WI38 (cell line): ENCODE results near the gene IL21R.
"Not testable (repeated sequence)": the region's sequence is repeated elsewhere in the genome, so short reads cannot be mapped to it uniquely, and the experiment has no call there.

Experiments
- H3K4me3 ChIP-seq: 2 replicates; pipeline ENCODE4 v1.5.1; 2011; ENCODE audit warnings: low read depth, mild to moderate bottlenecking, control low read depth, low read length
- TF ChIP-seq, protein P1 (sequence below): IDR thresholded peaks from 2 replicates; pipeline ENCODE4 v1.5.1; 2012; ENCODE audit warnings: low read depth, mild to moderate bottlenecking, control low read depth, low read length

IL21R gene

DNA sequence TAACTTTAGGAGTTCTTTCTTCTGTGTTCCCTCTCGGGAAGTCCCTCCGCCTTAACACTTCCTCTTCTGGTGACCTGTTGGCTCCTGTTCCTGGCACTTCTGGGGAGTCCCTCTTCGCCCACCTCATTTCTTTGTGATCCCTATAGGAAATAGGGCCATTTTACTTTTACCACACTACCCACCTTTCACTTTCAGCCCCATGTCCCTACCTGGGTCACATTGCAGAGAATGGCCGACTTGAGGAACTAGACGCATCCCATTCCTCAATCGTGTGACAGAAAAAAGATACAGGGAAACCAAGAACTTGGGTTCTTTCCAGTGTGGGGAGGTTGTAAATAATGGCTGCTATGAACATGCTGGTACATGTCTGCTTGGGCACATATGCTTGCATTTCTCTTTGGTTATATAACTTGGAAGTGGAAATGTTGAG lies 6.6 kb downstream of the IL21R start:
- TF ChIP-seq, protein P1, sequence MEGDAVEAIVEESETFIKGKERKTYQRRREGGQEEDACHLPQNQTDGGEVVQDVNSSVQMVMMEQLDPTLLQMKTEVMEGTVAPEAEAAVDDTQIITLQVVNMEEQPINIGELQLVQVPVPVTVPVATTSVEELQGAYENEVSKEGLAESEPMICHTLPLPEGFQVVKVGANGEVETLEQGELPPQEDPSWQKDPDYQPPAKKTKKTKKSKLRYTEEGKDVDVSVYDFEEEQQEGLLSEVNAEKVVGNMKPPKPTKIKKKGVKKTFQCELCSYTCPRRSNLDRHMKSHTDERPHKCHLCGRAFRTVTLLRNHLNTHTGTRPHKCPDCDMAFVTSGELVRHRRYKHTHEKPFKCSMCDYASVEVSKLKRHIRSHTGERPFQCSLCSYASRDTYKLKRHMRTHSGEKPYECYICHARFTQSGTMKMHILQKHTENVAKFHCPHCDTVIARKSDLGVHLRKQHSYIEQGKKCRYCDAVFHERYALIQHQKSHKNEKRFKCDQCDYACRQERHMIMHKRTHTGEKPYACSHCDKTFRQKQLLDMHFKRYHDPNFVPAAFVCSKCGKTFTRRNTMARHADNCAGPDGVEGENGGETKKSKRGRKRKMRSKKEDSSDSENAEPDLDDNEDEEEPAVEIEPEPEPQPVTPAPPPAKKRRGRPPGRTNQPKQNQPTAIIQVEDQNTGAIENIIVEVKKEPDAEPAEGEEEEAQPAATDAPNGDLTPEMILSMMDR: no peak
- H3K4me3 ChIP-seq: no peak overlapping the region

DNA sequence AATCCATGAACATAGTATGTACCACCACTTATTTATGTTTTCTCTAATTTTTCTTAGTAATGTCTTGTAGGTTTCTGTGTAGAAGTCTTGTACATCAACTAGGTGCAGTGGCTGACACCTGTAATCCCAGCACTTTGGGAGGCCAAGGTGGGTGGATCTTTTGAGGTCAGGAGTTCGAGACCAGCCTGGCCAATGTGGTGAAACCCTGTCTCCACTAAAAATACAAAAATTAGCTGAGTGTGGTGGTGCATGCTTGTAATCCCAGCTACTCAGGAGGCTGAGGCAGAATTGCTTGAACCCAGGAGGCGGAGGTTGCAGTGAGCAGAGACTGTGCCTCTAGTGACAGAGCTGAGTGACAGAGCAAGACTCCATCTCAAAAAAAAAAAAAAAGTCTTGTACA lies 8.0 kb downstream of the IL21R start:
- H3K4me3 ChIP-seq: not testable (repeated sequence)

GRCh38 chr16:27410761-27411160 lies 8.8 kb downstream of the IL21R start:
- no peak overlapping the region for H3K4me3 ChIP-seq
- TF ChIP-seq, protein P1: no peak

DNA sequence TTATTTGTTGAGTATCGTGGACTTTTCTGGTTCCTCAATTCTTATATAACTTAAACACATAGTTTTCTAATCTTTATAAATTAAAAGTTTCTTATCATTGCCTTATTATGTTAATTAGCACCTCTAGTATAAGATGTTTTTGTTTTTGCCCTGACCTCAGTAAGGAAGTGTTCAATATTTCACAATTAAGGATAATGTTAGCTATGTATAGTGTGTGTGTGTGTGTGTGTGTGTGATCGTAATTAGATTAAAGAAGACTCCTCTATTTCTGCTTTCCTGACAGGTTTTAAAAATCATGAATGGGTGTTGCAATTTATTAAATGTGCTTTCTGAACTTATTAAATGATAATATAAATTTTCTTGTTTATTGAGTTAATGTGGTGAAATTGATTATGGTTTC lies 12.0 kb downstream of the IL21R start:
- TF ChIP-seq, protein P1: no peak
- H3K4me3 ChIP-seq: no peak overlapping the region

DNA sequence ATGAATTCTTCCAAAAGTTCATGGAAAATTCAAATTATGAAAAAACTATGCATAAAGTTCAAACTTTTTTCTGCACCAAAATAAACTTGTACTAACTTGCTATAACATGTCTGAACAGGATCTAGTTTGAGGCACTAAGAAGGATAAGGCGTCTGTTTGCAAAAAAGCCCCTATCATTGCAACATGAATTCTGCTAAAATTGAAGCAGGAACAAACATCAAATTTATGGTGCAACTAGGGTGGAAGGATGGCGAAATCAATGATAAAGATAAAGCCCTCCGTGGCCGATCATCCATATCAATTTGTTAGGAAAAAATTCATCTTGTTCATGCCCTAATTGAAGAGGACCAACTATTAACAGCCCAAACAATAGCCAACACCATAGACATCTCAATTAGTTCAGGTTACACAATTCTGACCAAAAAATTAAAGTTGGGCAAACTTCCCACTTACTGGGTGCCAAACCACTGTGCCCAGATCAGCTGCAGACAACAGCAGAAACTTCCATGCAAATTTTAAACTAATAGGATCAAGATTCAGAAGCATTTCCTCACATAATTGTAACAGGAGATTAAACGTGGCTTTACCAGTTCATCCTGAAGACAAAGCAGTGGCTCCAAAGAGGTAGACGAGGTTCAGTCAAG lies 12.9 kb downstream of the IL21R start:
- TF ChIP-seq, protein P1: no peak
- H3K4me3 ChIP-seq: no peak overlapping the region

- no peak overlapping the region for H3K4me3 ChIP-seq
- TF ChIP-seq, protein P1: no peak
Measured at GRCh38 chr16:27417047-27417671, 15.2 kb downstream of the IL21R start.

- H3K4me3 ChIP-seq: no peak overlapping the region
- TF ChIP-seq, protein P1: no peak
Measured at GRCh38 chr16:27421961-27422740, 20.2 kb downstream of the IL21R start.
